Neutrophil (primary cell): Measurements from ENCODE around the gene SELE.

ENCODE experiments used
- H3K27ac ChIP-seq: fragments of 200-600 bp; sonication (generic); 2 replicates; pipeline ENCODE4 v1.5.1; 2016; ENCODE audit warnings: mild to moderate bottlenecking, moderate library complexity
- H3K27me3 ChIP-seq: fragments of 200-600 bp; sonication (generic); 2 replicates; pipeline ENCODE4 v1.6.0; 2016; ENCODE audit warnings: mild to moderate bottlenecking
- H3K36me3 ChIP-seq: fragments of 200-600 bp; sonication (generic); 2 replicates; pipeline ENCODE4 v1.5.1; 2017
- H3K4me1 ChIP-seq, 2 experiments: fragments of 200-600 bp in 1 of 2; sonication (generic) in 1 of 2; 1 replicate in 1 of 2; 2 replicates in 1 of 2; pipeline versions ENCODE4 v1.5.1 to v1.6.1; 2013 to 2016; ENCODE audit warnings: low read depth in 1 of 2, low read length in 1 of 2, mild to moderate bottlenecking in 1 of 2, moderate library complexity in 1 of 2; ENCODE audit not compliant: control insufficient read depth in 1 of 2, insufficient read depth in 1 of 2
- H3K4me3 ChIP-seq, 2 experiments: fragments of 200-600 bp in 1 of 2; sonication (generic) in 1 of 2; 1 replicate in 1 of 2; 2 replicates in 1 of 2; pipeline ENCODE4 v1.5.1; 2013 to 2016; ENCODE audit warnings: low read depth in 1 of 2, low read length in 1 of 2, mild to moderate bottlenecking in 1 of 2, moderate library complexity in 1 of 2
- H3K9me3 ChIP-seq: fragments of 200-600 bp; sonication (generic); 2 replicates; pipeline ENCODE4 v1.5.1; 2016
- TF ChIP-seq, protein P1 (sequence below): fragments of 200-600 bp; sonication (generic); IDR thresholded peaks from 2 replicates; pipeline ENCODE4 v1.5.1; 2016; ENCODE audit warnings: antibody characterized with exemption

Gene SELE

DNA sequence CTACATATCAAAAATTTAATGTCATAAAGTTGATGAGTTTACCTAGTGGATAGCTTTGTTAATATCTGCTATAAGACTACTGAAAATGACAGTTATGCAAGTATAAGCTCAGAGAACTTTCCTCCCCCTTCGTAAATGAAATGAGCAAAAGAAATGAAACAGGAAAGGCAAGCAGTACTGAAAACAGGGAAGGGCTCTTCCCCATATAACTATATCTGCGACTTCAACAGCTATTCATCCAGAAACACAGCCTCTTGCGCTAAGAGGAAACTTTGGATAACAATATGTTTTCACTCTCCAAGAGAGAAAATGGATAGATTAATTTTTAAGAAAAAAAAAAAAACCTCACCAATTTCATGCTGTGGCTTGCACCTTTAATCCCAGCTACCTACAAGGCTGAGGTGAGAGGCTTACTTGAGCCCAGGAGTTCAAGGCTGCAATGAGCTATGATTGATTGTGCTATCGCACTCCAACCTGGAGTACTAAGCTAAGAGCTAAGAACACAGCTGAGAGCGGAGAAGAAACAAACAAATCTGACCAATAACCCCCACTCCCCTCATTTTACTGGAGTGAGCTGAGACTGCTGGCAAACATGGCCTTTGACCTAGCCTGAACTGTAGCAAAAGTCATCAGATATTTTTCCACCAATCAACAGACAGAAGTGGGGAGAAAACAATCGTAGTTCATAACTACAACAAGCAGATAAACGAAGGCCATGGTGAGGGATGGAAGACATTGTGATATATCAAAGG lies 31.9 kb upstream of the SELE start:
- no peaks in the 10 kb centered on the region for H3K36me3 ChIP-seq
- H3K9me3 ChIP-seq, result no peaks in the 10 kb centered on the region
- H3K4me3 ChIP-seq, result no peak overlapping the region
- H3K4me1 ChIP-seq, result no peaks in the 10 kb centered on the region
- no peaks in the 10 kb centered on the region for H3K27me3 ChIP-seq
- no peak overlapping the region for H3K27ac ChIP-seq
- TF ChIP-seq, protein P1, sequence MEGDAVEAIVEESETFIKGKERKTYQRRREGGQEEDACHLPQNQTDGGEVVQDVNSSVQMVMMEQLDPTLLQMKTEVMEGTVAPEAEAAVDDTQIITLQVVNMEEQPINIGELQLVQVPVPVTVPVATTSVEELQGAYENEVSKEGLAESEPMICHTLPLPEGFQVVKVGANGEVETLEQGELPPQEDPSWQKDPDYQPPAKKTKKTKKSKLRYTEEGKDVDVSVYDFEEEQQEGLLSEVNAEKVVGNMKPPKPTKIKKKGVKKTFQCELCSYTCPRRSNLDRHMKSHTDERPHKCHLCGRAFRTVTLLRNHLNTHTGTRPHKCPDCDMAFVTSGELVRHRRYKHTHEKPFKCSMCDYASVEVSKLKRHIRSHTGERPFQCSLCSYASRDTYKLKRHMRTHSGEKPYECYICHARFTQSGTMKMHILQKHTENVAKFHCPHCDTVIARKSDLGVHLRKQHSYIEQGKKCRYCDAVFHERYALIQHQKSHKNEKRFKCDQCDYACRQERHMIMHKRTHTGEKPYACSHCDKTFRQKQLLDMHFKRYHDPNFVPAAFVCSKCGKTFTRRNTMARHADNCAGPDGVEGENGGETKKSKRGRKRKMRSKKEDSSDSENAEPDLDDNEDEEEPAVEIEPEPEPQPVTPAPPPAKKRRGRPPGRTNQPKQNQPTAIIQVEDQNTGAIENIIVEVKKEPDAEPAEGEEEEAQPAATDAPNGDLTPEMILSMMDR, result no peak

DNA sequence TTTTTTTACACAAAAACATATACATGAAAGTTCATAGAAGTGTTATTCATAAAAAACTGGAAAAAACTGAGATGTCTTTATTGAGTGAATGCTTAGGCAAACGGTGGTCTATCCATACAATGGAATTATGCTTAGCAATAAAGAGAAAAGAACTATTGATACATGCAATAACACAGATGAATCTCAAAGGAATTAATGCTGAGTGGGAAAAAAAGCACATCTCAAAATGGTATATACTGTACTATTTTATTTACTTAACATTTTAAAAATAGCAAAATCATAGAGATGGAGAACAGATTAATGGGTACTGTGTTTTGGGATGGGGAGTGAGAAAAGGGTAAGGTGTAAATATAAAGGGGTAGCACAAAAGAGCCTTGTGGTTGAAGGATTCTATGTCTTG lies 31.0 kb upstream of the SELE start:
- Histone ChIP-seq H3K9me3 (no peaks in the 10 kb centered on the region), H3K4me3 (no peak overlapping the region), H3K27ac (no peak overlapping the region), H3K27me3 (no peaks in the 10 kb centered on the region), H3K36me3 (no peaks in the 10 kb centered on the region), H3K4me1 (no peaks in the 10 kb centered on the region)
- TF ChIP-seq, protein P1, result no peak

DNA sequence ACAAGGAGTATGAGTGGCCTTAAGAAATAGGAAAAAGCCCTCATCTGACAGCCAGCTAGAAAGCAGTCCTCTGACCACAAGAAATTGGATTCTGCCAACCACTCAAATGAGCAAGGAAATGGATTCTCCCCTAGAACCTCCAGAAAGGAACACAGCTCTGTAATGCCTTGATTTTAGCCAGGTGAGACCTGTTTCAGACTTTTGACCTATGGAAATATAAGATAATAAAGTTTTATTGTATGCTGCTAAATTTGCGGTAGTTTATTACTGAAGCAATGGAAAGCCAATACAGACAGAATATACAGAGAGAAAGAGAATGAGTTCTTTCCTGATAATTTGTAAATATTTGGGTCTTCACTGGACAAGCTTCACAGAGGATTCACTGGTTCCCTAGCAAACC lies 28.8 kb upstream of the SELE start:
- no peaks in the 10 kb centered on the region for H3K36me3 ChIP-seq
- no peaks in the 10 kb centered on the region for H3K9me3 ChIP-seq
- no peaks in the 10 kb centered on the region for H3K4me1 ChIP-seq
- H3K27ac ChIP-seq, result no peak overlapping the region
- H3K4me3 ChIP-seq, result no peak overlapping the region
- TF ChIP-seq, protein P1, result no peak
- H3K27me3 ChIP-seq, result no peaks in the 10 kb centered on the region

DNA sequence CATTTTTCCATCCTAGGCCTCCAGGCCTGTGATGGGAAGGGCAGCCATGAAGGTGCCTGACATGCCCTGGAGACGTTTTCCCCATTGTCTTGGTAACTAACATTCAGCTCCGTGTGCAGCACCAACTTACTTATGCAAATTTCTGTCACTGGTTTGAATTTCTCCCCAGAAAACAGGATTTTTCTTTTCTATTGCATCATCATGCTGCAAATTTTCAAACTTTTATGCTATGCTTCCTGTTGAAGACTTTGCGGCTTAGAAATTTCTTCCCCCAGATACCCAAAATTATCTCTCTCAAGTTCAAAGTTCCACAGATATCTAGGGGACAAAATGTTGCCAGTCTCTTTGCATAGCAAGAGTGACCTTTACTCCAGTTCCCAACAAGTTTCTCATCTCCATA lies 25.2 kb upstream of the SELE start:
- no peaks in the 10 kb centered on the region for H3K9me3 ChIP-seq
- no peak overlapping the region for H3K27ac ChIP-seq
- H3K36me3 ChIP-seq, result no peaks in the 10 kb centered on the region
- H3K4me1 ChIP-seq, result no peaks in the 10 kb centered on the region
- TF ChIP-seq, protein P1, result no peak
- H3K27me3 ChIP-seq, result no peaks in the 10 kb centered on the region
- no peak overlapping the region for H3K4me3 ChIP-seq

DNA sequence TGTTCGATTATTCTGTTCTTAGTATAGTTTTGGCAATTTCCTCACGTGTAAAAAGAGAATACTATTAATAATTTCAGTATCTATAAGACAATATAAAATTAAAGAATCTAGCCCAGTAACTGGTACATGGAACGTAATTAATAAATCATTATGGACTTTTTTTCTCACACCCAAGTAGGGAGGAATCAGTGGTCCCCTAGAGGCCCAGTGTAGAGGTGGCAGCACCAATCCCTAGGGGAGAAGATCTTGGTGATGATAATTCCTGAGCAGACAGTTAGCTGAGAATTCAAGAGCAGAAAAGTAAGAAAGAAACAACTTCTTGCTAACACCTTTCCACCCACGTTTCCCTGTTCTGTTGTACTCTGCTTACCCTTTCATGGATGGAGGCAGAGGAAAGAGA lies 19.7 kb upstream of the SELE start:
- Histone ChIP-seq H3K9me3 (no peaks in the 10 kb centered on the region), H3K27ac (no peak overlapping the region), H3K4me1 (no peaks in the 10 kb centered on the region), H3K27me3 (no peaks in the 10 kb centered on the region), H3K4me3 (no peak overlapping the region), H3K36me3 (no peaks in the 10 kb centered on the region)
- TF ChIP-seq, protein P1, result no peak
